Keratinocyte (primary cell): ENCODE measurements around the gene MGAT1.

Source experiments
- EZH2 ChIP-seq: IDR thresholded peaks from one replicate; pipeline ENCODE4 v1.6.1; 2012; ENCODE audit warnings: inconsistent platforms, mild to moderate bottlenecking, low read length, moderate library complexity
- TF ChIP-seq, protein P1 (sequence below), 3 experiments: IDR thresholded peaks in 1 of 3; conservative IDR thresholded peaks in 1 of 3; optimal IDR thresholded peaks in 1 of 3; 2 replicates in 2 of 3; 3 replicates in 1 of 3; pipeline versions ENCODE3 to v1.5.1; 2011; ENCODE audit warnings: low read length in 3 of 3, mild to moderate bottlenecking in 3 of 3, moderate library complexity in 2 of 3, control low read depth in 1 of 3, inconsistent platforms in 1 of 3; ENCODE audit not compliant: insufficient read depth in 2 of 3; ENCODE audit errors: extremely low read depth in 1 of 3

GRCh38 chr5:180739271-180739670 lies 63.3 kb downstream of the MGAT1 start:
- TF ChIP-seq, protein P1, sequence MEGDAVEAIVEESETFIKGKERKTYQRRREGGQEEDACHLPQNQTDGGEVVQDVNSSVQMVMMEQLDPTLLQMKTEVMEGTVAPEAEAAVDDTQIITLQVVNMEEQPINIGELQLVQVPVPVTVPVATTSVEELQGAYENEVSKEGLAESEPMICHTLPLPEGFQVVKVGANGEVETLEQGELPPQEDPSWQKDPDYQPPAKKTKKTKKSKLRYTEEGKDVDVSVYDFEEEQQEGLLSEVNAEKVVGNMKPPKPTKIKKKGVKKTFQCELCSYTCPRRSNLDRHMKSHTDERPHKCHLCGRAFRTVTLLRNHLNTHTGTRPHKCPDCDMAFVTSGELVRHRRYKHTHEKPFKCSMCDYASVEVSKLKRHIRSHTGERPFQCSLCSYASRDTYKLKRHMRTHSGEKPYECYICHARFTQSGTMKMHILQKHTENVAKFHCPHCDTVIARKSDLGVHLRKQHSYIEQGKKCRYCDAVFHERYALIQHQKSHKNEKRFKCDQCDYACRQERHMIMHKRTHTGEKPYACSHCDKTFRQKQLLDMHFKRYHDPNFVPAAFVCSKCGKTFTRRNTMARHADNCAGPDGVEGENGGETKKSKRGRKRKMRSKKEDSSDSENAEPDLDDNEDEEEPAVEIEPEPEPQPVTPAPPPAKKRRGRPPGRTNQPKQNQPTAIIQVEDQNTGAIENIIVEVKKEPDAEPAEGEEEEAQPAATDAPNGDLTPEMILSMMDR (optimal IDR thresholded peaks at IDR 0.05 in 1 of 3, IDR thresholded peaks at IDR 0.05 in 1 of 3, conservative IDR thresholded peaks at IDR 0.05 in 1 of 3; ENCODE audit: extremely low read depth in 1 of 3, insufficient read depth in 2 of 3, low read length in 3 of 3), result no peak
- TF ChIP-seq EZH2, result no peak
